DND-41 (cell line): ENCODE results near the gene ATP8A2.

Experiments
- ATAC-seq: fragments of 200-7000 bp; cut with Tn5 transposase; 3 replicates; pipeline ENCODE4 v1.9.1; 2021; ENCODE audit warnings: low read depth; ENCODE audit not compliant: insufficient read depth
- DNase-seq: peaks from one replicate; pipeline ENCODE4 v3.0.0-alpha.2; 2020
- H2AFZ ChIP-seq: 2 replicates; pipeline ENCODE4 v1.6.0; 2012; ENCODE audit warnings: low read depth, low read length
- H3K27ac ChIP-seq: 2 replicates; pipeline ENCODE4 v1.5.1; 2012; ENCODE audit warnings: low read length, inconsistent platforms
- H3K27me3 ChIP-seq: fragments of 200-600 bp; sonication (generic); 2 replicates; pipeline ENCODE4 v1.6.0; 2012; ENCODE audit warnings: low read length, mild to moderate bottlenecking, inconsistent platforms; ENCODE audit not compliant: insufficient read depth, poor library complexity
- H3K36me3 ChIP-seq: 2 replicates; pipeline ENCODE4 v1.5.1; 2012; ENCODE audit warnings: low read length, inconsistent platforms; ENCODE audit not compliant: insufficient read depth
- H3K4me1 ChIP-seq: 2 replicates; pipeline ENCODE4 v1.5.1; 2012; ENCODE audit warnings: mild to moderate bottlenecking, low read length; ENCODE audit not compliant: insufficient read depth
- H3K4me2 ChIP-seq: 2 replicates; pipeline ENCODE4 v1.6.0; 2012; ENCODE audit warnings: mild to moderate bottlenecking, moderate library complexity, low read length, inconsistent platforms; ENCODE audit not compliant: insufficient read depth
- H3K4me3 ChIP-seq, 2 experiments: fragments of 200-600 bp in 1 of 2; shearing (Covaris generic) in 1 of 2; 2 replicates each; pipeline ENCODE4 v1.5.1; 2012 to 2016; ENCODE audit warnings: inconsistent platforms in 2 of 2, low read length in 2 of 2, mild to moderate bottlenecking in 2 of 2, low read depth in 1 of 2, moderate library complexity in 1 of 2
- H3K79me2 ChIP-seq: 2 replicates; pipeline ENCODE4 v1.6.0; 2012; ENCODE audit warnings: low read length, inconsistent platforms; ENCODE audit not compliant: insufficient read depth
- H3K9ac ChIP-seq: 2 replicates; pipeline ENCODE4 v1.6.0; 2012; ENCODE audit warnings: low read depth, mild to moderate bottlenecking, inconsistent platforms, low read length, moderate library complexity
- H3K9me3 ChIP-seq: 2 replicates; pipeline ENCODE4 v1.5.1; 2012; ENCODE audit warnings: low read length, moderate library complexity, mild to moderate bottlenecking, inconsistent platforms; ENCODE audit not compliant: insufficient read depth, severe bottlenecking
- H4K20me1 ChIP-seq: 2 replicates; pipeline ENCODE4 v1.6.0; 2012; ENCODE audit warnings: low read length; ENCODE audit not compliant: insufficient read depth
- EZH2 ChIP-seq: IDR thresholded peaks from 3 replicates; pipeline ENCODE4 v1.6.1; 2012; ENCODE audit warnings: borderline replicate concordance, low read depth, mild to moderate bottlenecking, moderate library complexity, low read length, inconsistent platforms; ENCODE audit not compliant: severe bottlenecking
- TF ChIP-seq, protein P1 (sequence below): IDR thresholded peaks from 2 replicates; pipeline ENCODE4 v1.5.1; 2012; ENCODE audit warnings: borderline replicate concordance, low read length, moderate library complexity, mild to moderate bottlenecking; ENCODE audit not compliant: poor library complexity, severe bottlenecking; ENCODE audit errors: extremely low read depth

The ATP8A2 gene

DNA sequence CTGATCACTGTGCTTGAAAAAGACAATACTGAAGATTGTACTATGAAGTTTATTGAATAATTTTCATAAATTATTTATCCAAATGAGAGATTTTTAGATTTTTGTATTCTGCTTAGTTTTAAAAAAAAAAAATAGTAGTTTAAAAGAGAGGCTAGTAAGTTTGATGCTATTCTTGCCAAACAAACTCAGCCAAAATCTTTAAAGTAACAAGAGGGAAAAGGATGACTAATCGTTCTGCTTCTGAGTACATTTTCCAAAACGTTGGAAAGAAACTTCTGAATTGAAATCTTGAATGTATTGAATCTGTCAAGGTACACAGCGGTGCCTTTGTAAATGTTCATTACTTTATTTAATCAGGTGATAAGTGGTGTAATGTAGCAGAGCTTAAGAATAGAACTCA, 35.9 kb upstream of the ATP8A2 start:
- H3K27me3 ChIP-seq, result no peaks in the 10 kb centered on the region
- peaks cover 8% of the 10 kb centered on the region; the same call in 1 of the 2 replicates for H4K20me1 ChIP-seq
- no peak overlapping the region for H3K27ac ChIP-seq
- ATAC-seq (no peak), DNase-seq (no peak)
- no peaks in the 10 kb centered on the region for H3K9me3 ChIP-seq
- H3K79me2 ChIP-seq, result peaks cover 18% of the 10 kb centered on the region
- H3K4me1 ChIP-seq, result no peaks in the 10 kb centered on the region
- no peak overlapping the region for H3K4me3 ChIP-seq
- H3K36me3 ChIP-seq, result peaks cover 91% of the 10 kb centered on the region
- no peak overlapping the region for H2AFZ ChIP-seq
- no peak overlapping the region for H3K9ac ChIP-seq
- H3K4me2 ChIP-seq, result no peak overlapping the region
- TF ChIP-seq EZH2, result no peak
- TF ChIP-seq, protein P1, sequence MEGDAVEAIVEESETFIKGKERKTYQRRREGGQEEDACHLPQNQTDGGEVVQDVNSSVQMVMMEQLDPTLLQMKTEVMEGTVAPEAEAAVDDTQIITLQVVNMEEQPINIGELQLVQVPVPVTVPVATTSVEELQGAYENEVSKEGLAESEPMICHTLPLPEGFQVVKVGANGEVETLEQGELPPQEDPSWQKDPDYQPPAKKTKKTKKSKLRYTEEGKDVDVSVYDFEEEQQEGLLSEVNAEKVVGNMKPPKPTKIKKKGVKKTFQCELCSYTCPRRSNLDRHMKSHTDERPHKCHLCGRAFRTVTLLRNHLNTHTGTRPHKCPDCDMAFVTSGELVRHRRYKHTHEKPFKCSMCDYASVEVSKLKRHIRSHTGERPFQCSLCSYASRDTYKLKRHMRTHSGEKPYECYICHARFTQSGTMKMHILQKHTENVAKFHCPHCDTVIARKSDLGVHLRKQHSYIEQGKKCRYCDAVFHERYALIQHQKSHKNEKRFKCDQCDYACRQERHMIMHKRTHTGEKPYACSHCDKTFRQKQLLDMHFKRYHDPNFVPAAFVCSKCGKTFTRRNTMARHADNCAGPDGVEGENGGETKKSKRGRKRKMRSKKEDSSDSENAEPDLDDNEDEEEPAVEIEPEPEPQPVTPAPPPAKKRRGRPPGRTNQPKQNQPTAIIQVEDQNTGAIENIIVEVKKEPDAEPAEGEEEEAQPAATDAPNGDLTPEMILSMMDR, result no peak

DNA sequence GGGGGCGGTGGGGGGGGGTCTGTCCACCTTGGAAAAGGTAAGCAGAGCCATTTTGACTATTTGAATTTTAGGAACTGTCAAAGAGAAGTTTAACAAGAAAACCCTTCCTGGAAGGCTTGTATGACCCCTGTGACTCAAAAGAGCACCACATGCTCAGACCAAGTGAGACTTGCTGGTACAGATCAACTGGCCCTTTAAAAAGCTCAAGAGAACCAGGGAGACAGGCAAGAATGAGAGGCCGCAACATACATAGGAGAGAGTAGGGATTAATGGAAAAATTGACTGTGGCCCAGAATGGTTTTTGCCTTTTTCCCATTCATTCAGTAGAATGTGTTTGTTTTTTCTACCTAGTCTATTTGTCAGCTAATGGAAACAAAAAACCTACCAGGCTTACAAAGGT, 26.2 kb upstream of the ATP8A2 start:
- Histone ChIP-seq H4K20me1 (no peaks in the 10 kb centered on the region), H3K4me1 (no peaks in the 10 kb centered on the region), H3K4me2 (no peak overlapping the region), H3K79me2 (no peaks in the 10 kb centered on the region), H3K9me3 (no peaks in the 10 kb centered on the region), H2AFZ (no peak overlapping the region), H3K36me3 (peaks cover 11% of the 10 kb centered on the region; the same call in 1 of the 2 replicates), H3K27me3 (no peaks in the 10 kb centered on the region), H3K4me3 (no peak overlapping the region), H3K27ac (no peak overlapping the region), H3K9ac (no peak overlapping the region)
- DNase-seq (no peak), ATAC-seq (no peak)
- no peak for TF ChIP-seq EZH2
- TF ChIP-seq, protein P1, result no peak

DNA sequence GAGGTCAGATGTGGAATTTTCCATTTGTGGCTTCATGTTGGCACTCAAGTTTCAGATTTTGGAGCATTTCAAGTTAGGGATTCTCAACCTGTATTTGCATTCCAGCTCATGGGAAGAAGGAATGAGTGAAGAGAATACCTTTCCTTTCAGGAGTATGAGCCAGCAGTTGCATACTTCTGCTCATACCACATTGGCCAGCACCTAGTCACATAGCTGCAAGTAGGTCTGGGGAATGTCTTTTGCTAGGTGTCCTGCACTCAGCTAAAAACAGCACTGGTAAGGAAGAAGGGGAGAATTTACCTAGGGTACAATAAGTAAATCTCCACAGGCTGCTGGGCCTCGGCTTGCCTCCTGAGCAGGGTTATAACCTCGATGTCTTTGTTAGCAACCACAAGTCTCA, 24.6 kb upstream of the ATP8A2 start:
- Histone ChIP-seq H3K4me1 (no peaks in the 10 kb centered on the region), H2AFZ (no peak overlapping the region), H3K36me3 (peaks cover 3% of the 10 kb centered on the region; the same call in 1 of the 2 replicates), H3K4me3 (no peak overlapping the region), H3K9ac (no peak overlapping the region), H3K27me3 (peaks cover under 1% of the 10 kb centered on the region), H3K4me2 (no peak overlapping the region), H3K27ac (no peak overlapping the region), H4K20me1 (no peaks in the 10 kb centered on the region), H3K79me2 (no peaks in the 10 kb centered on the region), H3K9me3 (no peaks in the 10 kb centered on the region)
- DNase-seq, result no peak
- ATAC-seq, result peak; percentile 32; the same call in 1 of the 3 replicates
- no peak for TF ChIP-seq EZH2
- TF ChIP-seq, protein P1, result no peak

DNA sequence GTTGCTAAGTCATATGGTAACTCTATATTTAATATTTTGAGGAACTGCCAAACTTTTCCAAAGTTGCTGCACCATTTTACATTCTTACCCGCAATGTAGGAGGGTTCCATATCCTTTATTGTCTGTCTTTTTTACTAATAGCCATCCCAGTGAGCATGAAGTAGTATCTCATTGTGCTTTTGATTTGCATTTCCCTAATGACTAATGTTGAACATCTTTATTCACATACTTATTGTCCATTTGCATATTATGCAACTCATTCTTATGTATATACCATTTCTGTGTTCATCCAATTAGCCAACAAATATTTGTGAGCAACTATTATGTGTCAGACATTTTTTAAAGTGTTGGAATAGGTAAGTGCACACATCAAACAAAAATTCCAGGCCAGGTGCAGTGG, 20.4 kb upstream of the ATP8A2 start:
- Histone ChIP-seq H3K4me3 (no peak overlapping the region), H3K79me2 (no peaks in the 10 kb centered on the region), H3K4me2 (no peak overlapping the region), H3K9ac (no peak overlapping the region), H4K20me1 (no peaks in the 10 kb centered on the region), H3K9me3 (no peaks in the 10 kb centered on the region), H3K27me3 (peaks cover 3% of the 10 kb centered on the region), H3K4me1 (no peaks in the 10 kb centered on the region), H2AFZ (no peak overlapping the region), H3K36me3 (no peaks in the 10 kb centered on the region), H3K27ac (no peak overlapping the region)
- no peak for TF ChIP-seq EZH2
- TF ChIP-seq, protein P1, result no peak
- DNase-seq (no peak), ATAC-seq (no peak)
